HFFc6 (cell line): Measurements from ENCODE around the gene RAB3D. TPM values are rescaled to one million over a fixed set of nuclear protein-coding genes. Genes with fewer than 3 reads are reported as not detected.
A peak's percentile ranks its signal among the peaks of the same experiment; 100 is the strongest.
"Not testable (repeated sequence)": the region's sequence is repeated elsewhere in the genome, so short reads cannot be mapped to it uniquely, and the experiment has no call there.

Source experiments
- DNase-seq: peaks from one replicate; pipeline ENCODE4 v3.0.0-alpha.2; 2018
- H3K27ac Mint-ChIP-seq: 2 replicates; pipeline ENCODE4 v1.8.0; 2020; ENCODE audit warnings: mild to moderate bottlenecking, mixed read lengths
- H3K27me3 Mint-ChIP-seq: 2 replicates; pipeline ENCODE4 v1.8.0; 2021; ENCODE audit warnings: mild to moderate bottlenecking, moderate library complexity, mixed read lengths; ENCODE audit not compliant: insufficient read depth
- H3K36me3 Mint-ChIP-seq: 2 replicates; pipeline ENCODE4 v1.8.0; 2021; ENCODE audit warnings: low read depth, mixed read lengths
- H3K4me1 Mint-ChIP-seq: 2 replicates; pipeline ENCODE4 v1.8.0; 2020; ENCODE audit warnings: low read depth, mixed read lengths
- H3K4me3 Mint-ChIP-seq: 2 replicates; pipeline ENCODE4 v1.8.0; 2020; ENCODE audit warnings: mild to moderate bottlenecking, moderate library complexity, mixed read lengths
- H3K9me3 Mint-ChIP-seq: 2 replicates; pipeline ENCODE4 v1.8.0; 2020; ENCODE audit warnings: mild to moderate bottlenecking, mixed read lengths
- total RNA-seq, 6 experiments: library from RNA; stranded (reverse); fragmentation: NEBNext Ultra II Directional; extraction: Animal tissue kit (Norgen Biotek cat#: 25700); gene quantifications; 2 replicates in 1 of 6; 3 replicates in 5 of 6; pipeline ENCODE4 v1.2.3, GENCODE V29; 2021
- TF ChIP-seq, protein P1 (sequence below): fragments of 200-600 bp; sonication (generic); IDR thresholded peaks from 2 replicates; pipeline ENCODE4 v1.5.0; 2021; ENCODE audit warnings: antibody characterized with exemption, mild to moderate bottlenecking

Gene RAB3D
- total RNA-seq, 6 experiments from 2014 or later, result 6.7 to 11.1 (median 8.7) TPM

DNA sequence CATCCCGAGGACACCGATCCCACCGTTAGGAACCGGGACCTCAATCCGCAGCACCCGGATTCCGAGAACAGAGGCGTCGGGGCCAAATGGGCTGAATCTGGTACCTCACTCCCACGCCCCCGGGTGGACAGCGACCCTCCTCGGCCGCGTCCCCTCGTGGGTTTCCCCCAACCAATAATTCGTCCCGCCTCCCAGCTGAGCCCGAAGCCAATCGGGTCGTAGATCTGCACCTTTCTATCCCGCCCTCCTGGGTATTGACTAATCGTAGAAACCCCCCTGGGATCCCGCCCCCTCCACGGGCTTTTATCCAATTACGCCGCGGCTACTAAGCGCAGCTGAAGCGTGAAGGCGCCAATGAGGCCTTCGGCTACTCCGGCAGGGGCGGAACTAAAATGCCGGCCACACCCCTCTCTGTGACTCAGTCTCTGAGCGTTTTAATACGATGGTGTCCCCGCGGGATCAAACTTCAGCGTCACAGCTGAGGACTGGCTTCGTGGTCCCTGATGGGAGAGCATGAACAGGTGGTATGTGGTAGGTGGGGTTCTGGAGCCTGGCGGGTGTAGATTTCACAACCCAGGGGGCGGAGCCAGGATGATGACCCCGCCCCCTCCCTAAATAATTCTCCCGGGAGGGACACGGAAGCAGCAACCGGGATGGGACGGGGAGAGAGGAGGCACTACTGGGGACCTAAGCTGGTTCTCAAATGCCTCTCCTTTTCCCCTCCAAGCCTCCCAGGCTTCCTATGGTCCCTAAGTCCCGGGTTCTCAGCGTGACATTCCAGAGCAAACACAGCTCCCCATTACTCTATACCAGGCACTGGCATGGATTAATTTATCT is 6.9 kb upstream of the RAB3D start, which contains the start of the genes CCDC159 and TMEM205:
TSS of gene CCDC159 (plus strand) at position 416 of the 837 bp plus-strand sequence. CDS start at position 504, 88 bp downstream.
TSS of gene TMEM205 (minus strand) at position 165 of the 837 bp plus-strand sequence. CDS start 649 bp downstream, outside the sequence.
- DNase-seq, result peak; percentile 99
- peak within 1 kb of the TSS; percentile 95 for H3K4me3 Mint-ChIP-seq
- 0 out of 2 replicates have a peak, but pooled peaks cover 10% of the 10 kb centered on the region for H3K36me3 Mint-ChIP-seq
- peaks cover 2% of the 10 kb centered on the region; the same call in 1 of the 2 replicates for H3K27me3 Mint-ChIP-seq
- H3K9me3 Mint-ChIP-seq, result peaks cover 12% of the 10 kb centered on the region
- TF ChIP-seq, protein P1, sequence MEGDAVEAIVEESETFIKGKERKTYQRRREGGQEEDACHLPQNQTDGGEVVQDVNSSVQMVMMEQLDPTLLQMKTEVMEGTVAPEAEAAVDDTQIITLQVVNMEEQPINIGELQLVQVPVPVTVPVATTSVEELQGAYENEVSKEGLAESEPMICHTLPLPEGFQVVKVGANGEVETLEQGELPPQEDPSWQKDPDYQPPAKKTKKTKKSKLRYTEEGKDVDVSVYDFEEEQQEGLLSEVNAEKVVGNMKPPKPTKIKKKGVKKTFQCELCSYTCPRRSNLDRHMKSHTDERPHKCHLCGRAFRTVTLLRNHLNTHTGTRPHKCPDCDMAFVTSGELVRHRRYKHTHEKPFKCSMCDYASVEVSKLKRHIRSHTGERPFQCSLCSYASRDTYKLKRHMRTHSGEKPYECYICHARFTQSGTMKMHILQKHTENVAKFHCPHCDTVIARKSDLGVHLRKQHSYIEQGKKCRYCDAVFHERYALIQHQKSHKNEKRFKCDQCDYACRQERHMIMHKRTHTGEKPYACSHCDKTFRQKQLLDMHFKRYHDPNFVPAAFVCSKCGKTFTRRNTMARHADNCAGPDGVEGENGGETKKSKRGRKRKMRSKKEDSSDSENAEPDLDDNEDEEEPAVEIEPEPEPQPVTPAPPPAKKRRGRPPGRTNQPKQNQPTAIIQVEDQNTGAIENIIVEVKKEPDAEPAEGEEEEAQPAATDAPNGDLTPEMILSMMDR, result peak; percentile 22; the same call in 1 of the 2 replicates
- peaks cover 30% of the 10 kb centered on the region for H3K4me1 Mint-ChIP-seq
- H3K27ac Mint-ChIP-seq, result peak within 1 kb of the TSS; percentile 90

DNA sequence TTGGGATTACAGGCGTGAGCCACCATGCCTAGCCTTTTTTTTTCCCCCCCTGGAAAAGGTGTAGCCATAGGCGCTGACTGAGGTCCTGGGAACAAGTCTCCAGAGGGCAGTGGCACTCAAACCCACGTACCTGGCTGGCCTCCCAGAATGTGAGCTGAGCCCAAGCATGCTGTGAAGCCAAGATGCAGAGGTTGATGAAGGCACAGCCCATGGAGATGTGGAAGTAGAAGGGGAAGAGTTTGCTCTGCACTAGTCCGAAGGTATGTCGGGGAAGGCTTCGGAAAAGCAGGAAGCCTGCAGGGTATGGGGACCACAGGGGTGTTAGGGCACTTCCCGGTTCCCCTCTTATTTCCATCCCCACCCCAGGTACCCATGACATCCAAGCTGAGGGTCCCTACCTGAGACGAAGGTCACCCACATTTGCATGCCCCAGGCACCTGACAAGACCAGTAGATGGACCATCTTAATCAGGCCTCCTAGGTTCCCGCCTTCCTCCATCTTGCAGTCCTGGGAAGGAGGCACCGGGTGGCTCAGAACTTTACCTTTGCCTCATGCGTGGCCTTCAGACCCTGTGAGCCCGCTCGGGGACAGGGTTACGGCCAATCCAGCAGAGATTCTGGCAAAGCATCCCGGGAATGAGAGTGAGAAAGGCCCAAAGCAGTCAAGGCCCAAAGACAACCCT is 5.8 kb upstream of the RAB3D start:
- TF ChIP-seq, protein P1, result no peak
- H3K9me3 Mint-ChIP-seq, result peaks cover 12% of the 10 kb centered on the region
- H3K27ac Mint-ChIP-seq, result peak overlapping the region; percentile 90
- no peak for DNase-seq
- no peaks in the 10 kb centered on the region for H3K27me3 Mint-ChIP-seq
- peaks cover 30% of the 10 kb centered on the region for H3K4me1 Mint-ChIP-seq
- peak overlapping the region; percentile 95 for H3K4me3 Mint-ChIP-seq
- 0 out of 2 replicates have a peak, but pooled peaks cover 10% of the 10 kb centered on the region for H3K36me3 Mint-ChIP-seq

DNA sequence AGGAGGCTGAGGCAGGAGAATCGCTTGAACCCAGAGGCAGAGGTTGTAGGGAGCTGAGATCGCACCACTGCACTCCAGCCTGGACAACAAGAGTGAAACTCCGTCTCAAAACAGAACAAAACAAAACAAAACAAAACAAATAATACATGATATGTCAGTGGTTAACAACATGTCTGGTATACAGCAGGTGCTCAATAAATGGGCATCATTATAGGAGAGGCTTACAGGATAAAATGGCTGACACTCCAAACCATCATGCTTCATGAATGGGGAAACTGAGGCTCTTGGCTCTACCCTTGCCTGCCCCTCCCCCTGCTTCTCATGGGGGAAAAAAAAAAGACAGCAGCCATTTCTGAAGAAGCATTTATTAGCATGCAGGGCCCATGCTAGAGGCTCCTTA is 3.0 kb upstream of the RAB3D start:
- Mint-ChIP-seq H3K4me3 (no peak overlapping the region), H3K27me3 (no peaks in the 10 kb centered on the region), H3K36me3 (no peaks in the 10 kb centered on the region), H3K4me1 (peaks cover 40% of the 10 kb centered on the region), H3K27ac (no peak overlapping the region), H3K9me3 (no peaks in the 10 kb centered on the region)
- DNase-seq, result no peak
- TF ChIP-seq, protein P1, result no peak

DNA sequence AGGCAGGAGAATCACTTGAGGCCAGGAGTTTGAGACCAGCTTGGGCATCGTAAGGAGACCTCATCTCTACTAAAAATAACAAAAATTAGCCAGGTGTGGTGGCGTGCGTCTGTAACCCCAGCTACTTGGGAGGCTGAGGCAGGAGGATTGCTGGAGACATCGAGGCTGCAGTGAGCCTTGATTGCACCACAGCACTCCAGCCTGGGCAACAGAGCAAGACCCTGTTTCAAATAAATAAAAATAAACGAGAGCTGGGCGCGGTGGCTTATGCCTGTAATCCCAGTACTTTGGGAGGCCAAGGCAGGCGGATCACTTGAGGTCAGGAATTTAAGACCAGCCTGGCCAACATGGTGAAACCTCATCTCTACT is 626 bp upstream of the RAB3D start:
- Mint-ChIP-seq H3K4me1 (peaks cover 20% of the 10 kb centered on the region), H3K36me3 (peaks cover 13% of the 10 kb centered on the region), H3K4me3 (peak overlapping the region; percentile 80)
- not testable (repeated sequence) for H3K27ac Mint-ChIP-seq, H3K27me3 Mint-ChIP-seq, DNase-seq, H3K9me3 Mint-ChIP-seq

DNA sequence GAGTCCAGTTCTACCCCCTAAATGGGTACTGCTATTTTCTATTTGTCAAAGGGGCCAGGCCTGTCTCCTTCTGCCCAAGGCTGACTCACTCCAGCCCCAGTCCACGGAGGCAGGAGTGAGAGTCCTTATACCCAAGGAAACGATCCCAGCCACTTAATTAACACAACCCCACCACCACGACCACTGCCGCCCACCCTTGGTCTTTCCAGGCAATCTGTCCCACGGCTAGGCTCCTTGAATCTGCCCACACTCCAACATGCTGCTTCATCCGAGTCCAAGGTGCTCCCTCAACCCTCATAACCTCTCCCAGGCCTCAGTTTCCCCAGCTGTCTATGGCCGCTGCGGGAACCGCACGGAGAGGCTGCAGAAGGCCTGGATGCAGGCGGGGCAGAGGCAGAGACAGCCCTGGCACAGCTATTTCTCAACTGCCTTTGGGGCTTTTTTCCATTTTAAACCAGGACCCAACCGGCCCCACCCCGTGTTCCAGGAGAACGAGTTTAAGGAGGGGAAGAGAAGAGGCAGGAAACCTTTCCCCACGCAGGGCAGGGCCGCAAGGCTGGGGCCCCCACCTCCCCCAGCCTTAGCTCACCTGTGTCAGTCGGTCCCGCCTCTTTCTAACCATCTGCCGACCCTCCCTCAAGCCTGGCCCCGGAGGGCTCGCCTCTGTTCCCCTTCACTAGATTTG is 746 bp downstream of the RAB3D start:
- TF ChIP-seq, protein P1, result no peak
- H3K27ac Mint-ChIP-seq, result no peak overlapping the region
- no peaks in the 10 kb centered on the region for H3K27me3 Mint-ChIP-seq
- H3K4me1 Mint-ChIP-seq, result peaks cover 10% of the 10 kb centered on the region
- no peaks in the 10 kb centered on the region for H3K9me3 Mint-ChIP-seq
- peaks cover 20% of the 10 kb centered on the region for H3K36me3 Mint-ChIP-seq
- no peak for DNase-seq
- peak overlapping the region; percentile 80 for H3K4me3 Mint-ChIP-seq
